Measurements from ENCODE around the gene TGFBI.
A peak's percentile ranks its signal among the peaks of the same experiment; 100 is the strongest.

Gene TGFBI

GRCh38 chr5:136086783-136087566, 58.2 kb downstream of the TGFBI start:
- Histone ChIP-seq H3K4me1 (peaks cover 8 to 13% (median 9%) of the 10 kb centered on the region in 10 experiments; a peak in 19 of 20 replicates), H3K9ac (no peak overlapping the region), H3K4me2 (no peak overlapping the region), H3K27me3 (peaks cover 0 to 3% (median 0%) of the 10 kb centered on the region in 11 experiments; a peak in 2 of 22 replicates), H3K4me3 (no peak overlapping the region), H3K27ac (no peak overlapping the region), H3K9me3 (replicated peaks in 1 of 11) (no peaks in the 10 kb centered on the region), H4K20me1 (no peaks in the 10 kb centered on the region), H3K36me3 (no peaks in the 10 kb centered on the region)
- no peak for TF ChIP-seq Cebpa-rat (IDR thresholded peaks at IDR 0.05)

DNA sequence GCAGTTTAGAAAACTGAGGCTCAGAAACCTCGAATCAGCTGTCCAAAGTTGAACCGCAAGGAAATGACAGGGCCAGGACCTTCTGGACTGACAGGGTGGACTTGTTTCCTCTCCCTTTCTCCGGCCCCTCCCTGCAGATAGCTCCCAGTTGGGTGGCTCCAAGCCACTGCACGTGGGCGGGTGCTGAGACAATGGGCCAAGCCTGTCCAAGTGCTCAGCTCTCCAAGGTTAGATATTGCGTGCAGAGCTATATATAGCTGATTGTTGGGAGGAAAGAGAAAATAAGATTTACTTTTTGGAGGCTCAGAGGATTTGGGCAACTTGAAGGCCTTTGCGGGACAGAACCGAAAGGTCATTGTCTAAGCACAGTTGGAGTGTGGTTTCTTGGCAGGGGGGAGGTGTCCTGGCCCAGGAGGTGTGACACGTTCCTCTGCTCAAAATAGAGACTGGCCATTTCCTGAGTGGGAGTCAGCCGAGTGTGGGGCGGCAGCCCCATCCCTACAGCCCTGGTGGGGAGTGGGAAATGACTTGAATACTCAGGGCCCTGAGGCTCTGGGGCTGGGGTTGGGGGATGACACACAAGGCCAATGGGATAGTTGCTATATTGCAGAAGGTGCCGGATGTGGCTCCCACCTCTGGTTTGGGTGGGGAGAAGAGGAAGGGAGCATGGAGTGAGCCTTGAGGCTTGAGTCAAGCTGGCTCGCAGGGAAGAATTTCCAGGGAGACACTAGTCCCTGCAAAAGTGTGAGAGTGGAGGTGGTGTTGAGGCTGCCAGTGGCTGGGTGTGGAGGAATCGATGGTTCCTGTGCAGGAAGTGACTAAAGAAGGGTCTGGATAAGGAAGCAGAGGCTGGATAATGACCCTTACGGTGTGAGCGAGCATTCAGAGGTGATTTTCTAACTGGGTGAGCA, 59.4 kb downstream of the TGFBI start:
- peak overlapping the region; percentile 27 to 67 (median 56); a peak in 21 of 22 replicates for H3K4me2 ChIP-seq
- H3K9ac ChIP-seq = no peak overlapping the region
- no peak overlapping the region for H3K27ac ChIP-seq

DNA sequence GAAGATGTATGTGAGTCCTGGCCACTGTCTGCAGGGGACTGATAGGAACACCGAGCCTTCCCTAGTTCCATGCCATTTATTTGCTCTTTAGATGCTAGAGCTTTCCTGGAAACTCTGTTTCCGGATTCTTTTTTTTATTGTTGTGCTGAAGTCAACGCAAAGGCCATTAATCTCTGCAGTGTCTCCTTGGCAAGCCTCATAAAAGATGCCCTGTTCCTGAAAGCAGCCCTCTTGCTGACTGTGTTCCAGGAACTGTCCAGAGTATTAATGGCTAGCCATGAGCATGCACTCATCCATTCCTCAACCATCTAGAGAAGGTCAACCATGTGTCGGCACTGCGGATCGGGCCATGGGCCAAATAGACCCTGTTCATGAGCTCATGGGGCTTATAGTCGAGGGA, 61.0 kb downstream of the TGFBI start:
- Histone ChIP-seq H3K9ac (no peak overlapping the region), H3K36me3 (no peaks in the 10 kb centered on the region), H3K4me3 (no peak overlapping the region), H3K4me2 (no peak overlapping the region), H3K9me3 (replicated peaks in 1 of 11) (no peaks in the 10 kb centered on the region), H3K4me1 (peaks cover 8 to 17% (median 9%) of the 10 kb centered on the region in 10 experiments; a peak in 19 of 20 replicates), H3K27ac (no peak overlapping the region), H4K20me1 (no peaks in the 10 kb centered on the region), H3K27me3 (no peaks in the 10 kb centered on the region)
- TF ChIP-seq Cebpa-rat (IDR thresholded peaks at IDR 0.05) = no peak

More for the DNA sequence above, 59.4 kb downstream of the TGFBI start:
- Histone ChIP-seq H3K4me3 (no peak overlapping the region), H3K9me3 (replicated peaks in 1 of 11) (no peaks in the 10 kb centered on the region), H3K27me3 (no peaks in the 10 kb centered on the region), H4K20me1 (no peaks in the 10 kb centered on the region), H3K36me3 (no peaks in the 10 kb centered on the region), H3K4me1 (peaks cover 8 to 13% (median 9%) of the 10 kb centered on the region in 10 experiments; a peak in 19 of 20 replicates)
- no peak for TF ChIP-seq Cebpa-rat (IDR thresholded peaks at IDR 0.05)

DNA sequence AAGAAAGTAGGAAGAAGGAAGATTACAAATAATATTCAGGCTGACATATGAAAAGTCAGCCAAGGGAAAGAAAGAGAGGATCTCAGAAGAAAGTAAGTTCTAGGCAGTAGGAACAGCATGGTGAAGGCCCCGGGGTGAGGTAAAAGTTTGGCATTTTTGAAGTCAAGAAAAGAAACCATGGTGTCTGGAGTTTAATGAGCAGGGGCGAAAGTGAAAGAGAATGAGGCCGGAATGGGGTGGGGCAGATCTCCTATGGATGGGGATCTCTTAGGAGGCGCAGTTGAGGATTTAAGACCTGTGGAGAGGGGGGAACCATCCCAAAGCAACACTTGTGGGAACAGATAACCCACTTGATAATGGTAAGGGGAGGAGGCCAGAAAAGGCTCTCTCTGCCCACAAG, 61.5 kb downstream of the TGFBI start:
- Histone ChIP-seq H3K36me3 (no peaks in the 10 kb centered on the region), H3K4me3 (no peak overlapping the region), H3K4me1 (peaks cover 8 to 17% (median 9%) of the 10 kb centered on the region in 10 experiments; a peak in 19 of 20 replicates), H3K9ac (no peak overlapping the region), H3K4me2 (no peak overlapping the region), H3K27me3 (no peaks in the 10 kb centered on the region), H4K20me1 (no peaks in the 10 kb centered on the region), H3K27ac (no peak overlapping the region), H3K9me3 (replicated peaks in 1 of 11) (no peaks in the 10 kb centered on the region)
- TF ChIP-seq Cebpa-rat (IDR thresholded peaks at IDR 0.05) = no peak

- H3K4me3 ChIP-seq = no peak overlapping the region
- TF ChIP-seq Cebpa-rat (IDR thresholded peaks at IDR 0.05) = no peak
- no peaks in the 10 kb centered on the region for H4K20me1 ChIP-seq
- H3K27ac ChIP-seq = no peak overlapping the region
- H3K27me3 ChIP-seq = no peaks in the 10 kb centered on the region
- no peaks in the 10 kb centered on the region for H3K9me3 ChIP-seq (replicated peaks in 1 of 11)
- no peak overlapping the region for H3K9ac ChIP-seq
- H3K36me3 ChIP-seq = no peaks in the 10 kb centered on the region
- H3K4me2 ChIP-seq = no peak overlapping the region
- 0 out of 20 replicates have a peak, but pooled peaks cover 0 to 5% (median 0%) of the 10 kb centered on the region in 10 experiments for H3K4me1 ChIP-seq
Observed at GRCh38 chr5:136094189-136094912, 65.6 kb downstream of the TGFBI start.

GRCh38 chr5:136094913-136095641, 66.3 kb downstream of the TGFBI start:
- H3K27me3 ChIP-seq = no peaks in the 10 kb centered on the region
- H3K36me3 ChIP-seq = no peaks in the 10 kb centered on the region
- no peak overlapping the region for H3K4me3 ChIP-seq
- H4K20me1 ChIP-seq = no peaks in the 10 kb centered on the region
- no peaks in the 10 kb centered on the region for H3K9me3 ChIP-seq (replicated peaks in 1 of 11)
- no peak overlapping the region for H3K4me2 ChIP-seq
- H3K9ac ChIP-seq = no peak overlapping the region
- no peak for TF ChIP-seq Cebpa-rat (IDR thresholded peaks at IDR 0.05)
- H3K4me1 ChIP-seq = 0 out of 20 replicates have a peak, but pooled peaks cover 0 to 5% (median 0%) of the 10 kb centered on the region in 10 experiments
- no peak overlapping the region for H3K27ac ChIP-seq

DNA sequence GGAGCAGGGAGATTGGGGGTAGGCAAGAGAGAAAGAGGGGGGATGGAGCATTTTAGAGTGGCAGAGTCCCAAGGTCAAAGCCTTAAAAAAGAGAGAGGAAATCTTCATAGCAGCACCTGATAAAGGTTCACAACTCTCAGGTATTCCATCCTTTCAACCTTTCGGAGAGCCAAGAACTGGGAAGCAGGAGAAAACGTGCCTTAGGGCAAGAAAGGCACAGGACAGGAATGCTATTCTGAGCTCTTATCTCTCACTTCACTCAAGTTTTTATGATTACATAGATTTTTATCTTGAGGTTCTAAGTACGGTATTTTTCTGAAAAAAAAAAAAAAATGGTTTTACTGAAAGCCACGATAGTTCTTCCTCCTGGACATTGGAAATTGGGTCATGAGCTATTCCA, 69.4 kb downstream of the TGFBI start:
- no peaks in the 10 kb centered on the region for H4K20me1 ChIP-seq
- 0 out of 20 replicates have a peak, but pooled peaks cover 0 to 5% (median 0%) of the 10 kb centered on the region in 10 experiments for H3K4me1 ChIP-seq
- no peak for TF ChIP-seq Cebpa-rat (IDR thresholded peaks at IDR 0.05)
- no peak overlapping the region for H3K4me3 ChIP-seq
- H3K36me3 ChIP-seq = no peaks in the 10 kb centered on the region
- H3K4me2 ChIP-seq = no peak overlapping the region
- no peak overlapping the region for H3K27ac ChIP-seq
- no peaks in the 10 kb centered on the region for H3K9me3 ChIP-seq (replicated peaks in 1 of 11)
- no peaks in the 10 kb centered on the region for H3K27me3 ChIP-seq
- no peak overlapping the region for H3K9ac ChIP-seq

DNA sequence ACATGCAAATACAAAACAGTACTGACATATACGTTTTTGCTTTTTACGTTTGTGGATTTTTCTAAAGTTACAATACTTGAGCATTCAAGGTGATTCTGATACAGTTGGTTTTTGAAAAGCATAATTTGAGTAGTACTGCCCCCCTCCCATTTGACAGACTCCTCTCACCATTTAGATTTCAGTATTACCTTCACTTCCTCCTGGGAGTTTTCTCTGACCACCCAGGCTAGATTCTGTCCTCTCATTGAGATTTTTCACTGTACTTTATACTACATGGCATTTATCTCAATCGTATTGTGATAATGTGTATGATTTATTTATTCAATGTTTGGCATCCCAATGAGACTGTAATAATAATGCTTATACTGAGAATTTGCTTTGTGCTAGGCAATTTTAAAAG, 71.1 kb downstream of the TGFBI start:
- no peak overlapping the region for H3K9ac ChIP-seq
- H3K27me3 ChIP-seq = no peaks in the 10 kb centered on the region
- no peak for TF ChIP-seq Cebpa-rat (IDR thresholded peaks at IDR 0.05)
- no peak overlapping the region for H3K4me2 ChIP-seq
- peaks cover 0 to 10% (median 7%) of the 10 kb centered on the region in 10 experiments; a peak in 11 of 20 replicates for H3K4me1 ChIP-seq
- no peak overlapping the region for H3K4me3 ChIP-seq
- H3K27ac ChIP-seq = no peak overlapping the region
- no peaks in the 10 kb centered on the region for H4K20me1 ChIP-seq
- H3K9me3 ChIP-seq (replicated peaks in 1 of 11) = no peaks in the 10 kb centered on the region
- no peaks in the 10 kb centered on the region for H3K36me3 ChIP-seq
